ENCODE measurements around the gene SLC6A1. TPM values are rescaled to one million over a fixed set of nuclear protein-coding genes. Genes with fewer than 3 reads are reported as not detected.
A peak's percentile ranks its signal among the peaks of the same experiment; 100 is the strongest.

Gene SLC6A1
- total RNA-seq, 1 experiment from 2014 or later: not detected

GRCh38 chr3:11056531-11057050, 64.0 kb downstream of the SLC6A1 start:
- Histone ChIP-seq H4K5ac (ENCODE audit: insufficient read length, low read depth, low read length) (no peak overlapping the region), H3K27ac (ENCODE audit: insufficient read length, low read depth, low read length) (no peak overlapping the region), H4K91ac (ENCODE audit: insufficient read length, low read depth, low read length) (no peak overlapping the region), H3K56ac (ENCODE audit: insufficient read length, low read depth, low read length) (no peak overlapping the region), H2BK20ac (ENCODE audit: low read depth, low read length, poor library complexity, severe bottlenecking) (no peak overlapping the region), H3K79me1 (ENCODE audit: insufficient read depth, low read depth, low read length, poor library complexity, severe bottlenecking) (no peaks in the 10 kb centered on the region), H3K4me1 (ENCODE audit: insufficient read depth, low read length) (no peaks in the 10 kb centered on the region), H2AFZ (ENCODE audit: low read length) (no peak overlapping the region), H3K14ac (ENCODE audit: insufficient read depth, low read length) (no peak overlapping the region), H3K9me3 (ENCODE audit: control insufficient read depth, low read depth, low read length) (no peaks in the 10 kb centered on the region), H2BK12ac (ENCODE audit: insufficient read length, low read depth, low read length) (no peak overlapping the region), H2BK120ac (ENCODE audit: low read depth, low read length, poor library complexity, severe bottlenecking) (no peak overlapping the region), H3T11ph (ENCODE audit: low read length) (no peak overlapping the region), H2BK15ac (ENCODE audit: low read depth, low read length) (no peak overlapping the region), H4K8ac (replicated peaks; ENCODE audit: insufficient read length, low read depth, low read length) (no peak overlapping the region), H3K27me3 (ENCODE audit: insufficient read depth, low read length) (no peaks in the 10 kb centered on the region), H3K18ac (ENCODE audit: insufficient read length, low read depth, low read length) (no peak overlapping the region), H2AK5ac (ENCODE audit: insufficient read length, low read length) (no peak overlapping the region), H3K23ac (ENCODE audit: insufficient read length, low read depth, low read length) (no peak overlapping the region), H3K4me2 (ENCODE audit: insufficient read depth, insufficient read length, low read length) (no peak overlapping the region), H2BK5ac (ENCODE audit: insufficient read length, low read length) (no peak overlapping the region), H3K4ac (ENCODE audit: low read depth, low read length) (no peak overlapping the region), H3K9ac (ENCODE audit: extremely low read depth, insufficient read length, low read length) (no peak overlapping the region), H3K23me2 (ENCODE audit: insufficient read length, low read depth, low read length, poor library complexity, severe bottlenecking) (no peaks in the 10 kb centered on the region), H4K20me1 (ENCODE audit: control insufficient read depth, insufficient read depth, insufficient read length) (no peaks in the 10 kb centered on the region), H3K79me2 (ENCODE audit: insufficient read depth, low read length) (no peaks in the 10 kb centered on the region)
- Mint-ChIP-seq H3K9me3 (peaks cover 0 to 2% of the 10 kb centered on the region in 2 experiments; a peak in 2 of 5 replicates), H3K4me3 (no peak overlapping the region), H3K27me3 (ENCODE audit: low read depth) (peaks cover 27% of the 10 kb centered on the region), H3K36me3 (ENCODE audit: insufficient read depth in 1 of 3, low read depth in 3 of 3) (no peaks in the 10 kb centered on the region; a peak in 1 of 7 replicates), H3K4me1 (peaks cover 3 to 4% of the 10 kb centered on the region in 2 experiments), H3K27ac (no peak overlapping the region)
- WGBS (ENCODE audit: extremely low coverage, insufficient read length, low lambda C conversion rate): no CpG with 5 or more reads among the region's 8 CpGs
- no peak for TF ChIP-seq CTCF (conservative IDR thresholded peaks at IDR 0.05)
- DNase-seq: peak; percentile 39
